AG04449 (cell line): ENCODE measurements around the gene PILRA.
A peak's percentile ranks its signal among the peaks of the same experiment; 100 is the strongest.
"Not testable (repeated sequence)": the region's sequence is repeated elsewhere in the genome, so short reads cannot be mapped to it uniquely, and the experiment has no call there.

ENCODE experiments used
- CTCF ChIA-PET: fragments of 350-600 bp; formaldehyde crosslinking; extraction: SDS; loops from one replicate; lab custom pipeline; 2021; ENCODE audit warnings: antibody characterized with exemption; lab: Yijun Ruan, JAX
- POLR2A ChIA-PET: fragments of 400-600, 350-600 bp; formaldehyde crosslinking; extraction: SDS; loops from one replicate; lab custom pipeline; 2020; ENCODE audit warnings: antibody characterized with exemption, inconsistent platforms; lab: Yijun Ruan, JAX
- DNase-seq: peaks from one replicate; pipeline ENCODE4 v3.0.0-alpha.2; 2010; ENCODE audit warnings: low read depth, low spot score
- H3K4me3 ChIP-seq: 2 replicates; pipeline ENCODE4 v1.5.1; 2011; ENCODE audit warnings: low read depth, mild to moderate bottlenecking, control low read depth, low read length
- CTCF ChIP-seq: IDR thresholded peaks from one replicate; pipeline ENCODE4 v1.5.1; 2011; ENCODE audit warnings: mild to moderate bottlenecking, moderate library complexity, low read length, control low read depth, inconsistent platforms; ENCODE audit not compliant: insufficient read depth; ENCODE audit errors: missing control alignments

The PILRA gene

GRCh38 chr7:100435401-100436304 lies 62.4 kb downstream of the PILRA start:
- no peak for TF ChIP-seq CTCF
- POLR2A ChIA-PET = no interaction called here
- CTCF ChIA-PET = interaction anchor here (1.0 to 2.1 kb wide), 5 partner anchors 9 to 126 kb away, joined by 3 to 13 read pairs (median 4); no protein-coding TSS in a partner anchor
- DNase-seq = no peak
- H3K4me3 ChIP-seq = peak overlapping the region; percentile 87

DNA sequence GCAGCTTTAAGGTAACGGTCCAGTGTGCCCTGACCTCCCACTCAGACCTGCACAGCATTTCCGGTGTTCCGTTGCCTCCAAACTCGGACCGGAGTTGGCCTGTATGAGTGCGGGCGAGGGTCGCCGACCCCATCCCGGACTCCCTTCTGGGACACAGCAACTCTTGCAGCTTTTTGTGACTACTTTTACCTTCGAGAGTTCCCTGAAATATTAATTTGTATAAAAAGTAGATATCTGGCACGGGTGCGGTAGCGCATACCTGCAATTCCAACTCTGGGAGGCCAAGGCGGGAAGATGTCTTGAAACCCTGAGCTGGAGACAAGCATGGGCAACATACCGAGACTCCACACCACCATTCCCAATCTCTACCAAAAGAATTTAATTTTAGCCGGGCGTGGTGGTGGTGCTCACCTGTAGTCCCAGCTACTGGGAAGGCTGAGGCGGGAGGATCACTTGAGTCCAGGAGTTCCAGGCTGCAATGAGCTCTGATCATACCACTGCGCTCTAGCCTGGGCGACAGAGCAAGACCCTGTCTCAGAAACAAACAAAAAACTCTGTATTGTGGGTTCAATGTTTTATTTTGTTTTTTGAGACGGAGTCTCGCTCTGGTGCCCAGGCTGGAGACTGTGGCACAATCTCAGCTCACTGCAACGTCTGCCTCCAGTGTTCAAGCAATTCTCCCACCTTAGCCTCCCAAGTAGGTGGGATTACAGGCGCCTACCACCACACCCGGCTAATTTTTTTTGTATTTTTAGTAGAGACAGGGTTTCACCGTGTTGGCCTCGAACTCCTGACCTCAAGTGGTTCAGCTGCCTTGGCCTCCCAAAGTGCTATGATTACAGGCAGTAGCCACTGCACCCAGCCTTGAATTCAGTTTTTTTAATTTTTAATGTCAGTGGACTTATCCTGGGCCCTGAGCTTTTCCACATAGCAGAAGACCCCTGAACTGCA lies 64.1 kb downstream of the PILRA start:
- no peak for TF ChIP-seq CTCF
- no peak for DNase-seq
- ChIA-PET POLR2A (no interaction called here), CTCF (interaction anchor here (0.7 to 1.4 kb wide), 7 partner anchors 12 to 255 kb away, joined by 3 to 6 read pairs (median 3); no protein-coding TSS in a partner anchor)
- H3K4me3 ChIP-seq = no peak overlapping the region

DNA sequence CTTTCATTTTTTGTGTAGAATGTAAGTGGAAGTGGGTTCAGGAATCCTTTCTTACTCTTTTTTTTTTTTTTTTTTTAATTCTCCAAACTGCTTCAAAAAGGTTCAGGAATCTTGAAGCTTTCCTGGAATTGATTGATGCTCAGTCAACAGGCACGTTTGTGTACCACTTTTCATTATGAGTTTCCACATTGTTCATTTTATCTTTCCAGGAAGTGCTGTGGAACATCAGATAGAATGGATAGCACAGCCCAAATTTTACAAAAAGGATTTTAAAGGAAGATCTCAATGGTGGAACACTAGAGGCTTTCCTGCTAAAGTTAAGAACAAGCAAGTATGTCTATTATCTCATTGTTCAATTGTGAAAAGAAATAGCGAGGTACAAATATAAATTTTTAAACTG lies 64.9 kb downstream of the PILRA start:
- H3K4me3 ChIP-seq = no peak overlapping the region
- no peak for DNase-seq
- POLR2A ChIA-PET = no interaction called here
- no peak for TF ChIP-seq CTCF
- CTCF ChIA-PET = interaction anchor here (0.9 to 1.3 kb wide), 3 partner anchors 28 to 147 kb away, joined by 3 read pairs; no protein-coding TSS in a partner anchor

- ChIA-PET POLR2A (interaction anchor here (2.6 kb wide), 1 partner anchor 10 kb away, joined by 14 read pairs; the partner anchor contains the start of genes MEPCE and ZCWPW1), CTCF (interaction anchor here (1.1 to 3.9 kb wide), 2 partner anchors 12 to 27 kb away, joined by 3 to 21 read pairs; no protein-coding TSS in a partner anchor)
- DNase-seq, H3K4me3 ChIP-seq: not testable (repeated sequence)
Measured at GRCh38 chr7:100438731-100439130, 65.4 kb downstream of the PILRA start.

DNA sequence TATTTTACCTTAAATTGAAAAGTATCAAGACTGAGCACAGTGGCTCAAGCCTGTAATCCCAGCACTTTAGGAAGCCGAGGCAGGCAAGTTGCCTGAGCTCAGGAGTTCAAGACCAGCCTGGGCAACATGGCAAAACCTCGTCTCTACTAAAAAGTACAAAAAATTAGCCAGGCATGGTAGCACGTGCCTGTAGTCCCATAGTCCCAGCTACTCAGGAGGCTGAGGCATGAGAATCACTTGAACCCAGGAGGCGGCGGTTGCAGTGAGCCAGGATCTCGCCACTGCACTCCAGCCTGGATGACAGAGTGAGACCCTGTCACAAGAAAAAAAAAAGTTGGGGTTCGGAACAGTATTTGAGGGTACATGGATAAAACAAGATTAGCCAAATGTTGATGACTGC lies 66.0 kb downstream of the PILRA start:
- not testable (repeated sequence) for H3K4me3 ChIP-seq, DNase-seq
- ChIA-PET POLR2A (interaction anchor here (2.6 kb wide), 1 partner anchor 10 kb away, joined by 14 read pairs; the partner anchor contains the start of genes MEPCE and ZCWPW1), CTCF (interaction anchor here (3.9 kb wide), 1 partner anchor 11 kb away, joined by 21 read pairs; no protein-coding TSS in a partner anchor)

- no peak overlapping the region for H3K4me3 ChIP-seq
- ChIA-PET CTCF (interaction anchor here (1.4 to 3.9 kb wide), 2 partner anchors 8 to 122 kb away, joined by 3 to 21 read pairs; no protein-coding TSS in a partner anchor), POLR2A (no interaction called here)
- DNase-seq = no peak
- TF ChIP-seq CTCF = no peak
Measured at GRCh38 chr7:100441641-100442535, 68.6 kb downstream of the PILRA start.
